RCC 7860 (cell line): ENCODE results near the gene CEP68.

Source experiments
- DNase-seq: peaks from one replicate; pipeline ENCODE4 v3.0.0-alpha.2; 2015; ENCODE audit warnings: low spot score
- FAIRE-seq: peaks from 2 replicates; lab custom pipeline; 2012; peaks lifted over from hg19 to GRCh38; lab: Jason Lieb, UNC

CEP68 gene

DNA sequence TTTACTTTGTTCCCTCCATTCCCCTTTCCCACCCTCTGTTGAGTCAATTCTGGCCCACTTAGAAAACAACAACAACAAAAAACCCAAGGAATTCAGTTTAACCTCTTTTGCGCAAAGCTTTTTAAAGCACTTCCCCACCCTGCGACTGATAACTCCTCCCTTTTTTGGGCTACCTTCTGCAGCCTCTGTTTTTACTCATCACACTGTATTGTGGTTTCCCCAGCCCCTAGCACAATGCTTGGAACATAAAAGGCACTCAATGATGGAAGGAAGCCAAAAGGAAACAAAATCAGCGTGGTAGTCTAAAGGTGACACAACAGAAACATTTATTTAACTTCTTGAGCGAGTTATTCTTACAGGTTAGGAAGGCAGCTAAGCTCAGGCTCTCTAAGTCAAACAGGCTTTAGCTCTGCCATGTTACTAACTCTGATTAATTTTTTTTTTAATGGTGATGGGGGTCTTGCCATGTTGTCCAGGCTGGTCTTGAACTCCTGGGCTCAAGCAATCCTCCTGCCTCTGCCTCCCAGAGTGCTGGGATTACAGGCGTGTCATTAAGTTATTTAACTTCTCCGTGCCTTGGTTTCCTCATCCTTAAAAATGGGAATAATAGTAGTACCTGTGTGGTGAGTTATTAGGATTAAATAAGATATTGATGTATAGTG is 1.3 kb downstream of the CEP68 start:
- DNase-seq (peak; percentile 31), FAIRE-seq (no peak)

DNA sequence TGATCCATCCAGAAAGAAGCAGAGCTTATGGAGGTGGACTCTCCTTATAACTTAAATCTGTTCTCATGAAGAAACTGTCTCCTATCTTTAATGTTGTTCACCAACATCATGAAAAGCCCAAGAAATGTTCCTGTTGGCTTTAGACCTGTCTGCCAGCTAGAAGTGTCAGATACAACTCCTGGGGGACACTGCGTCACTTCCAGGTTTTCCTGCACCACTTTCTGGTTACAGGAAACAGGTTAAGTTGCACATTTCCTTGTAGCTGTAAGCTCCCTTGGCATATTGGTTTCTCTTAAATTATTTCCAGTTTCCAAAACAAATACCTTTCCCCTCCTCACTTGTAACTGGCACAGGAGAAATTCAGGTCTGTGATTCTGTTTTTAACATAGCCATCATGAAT is 2.9 kb downstream of the CEP68 start:
- DNase-seq = no peak
- no peak for FAIRE-seq

DNA sequence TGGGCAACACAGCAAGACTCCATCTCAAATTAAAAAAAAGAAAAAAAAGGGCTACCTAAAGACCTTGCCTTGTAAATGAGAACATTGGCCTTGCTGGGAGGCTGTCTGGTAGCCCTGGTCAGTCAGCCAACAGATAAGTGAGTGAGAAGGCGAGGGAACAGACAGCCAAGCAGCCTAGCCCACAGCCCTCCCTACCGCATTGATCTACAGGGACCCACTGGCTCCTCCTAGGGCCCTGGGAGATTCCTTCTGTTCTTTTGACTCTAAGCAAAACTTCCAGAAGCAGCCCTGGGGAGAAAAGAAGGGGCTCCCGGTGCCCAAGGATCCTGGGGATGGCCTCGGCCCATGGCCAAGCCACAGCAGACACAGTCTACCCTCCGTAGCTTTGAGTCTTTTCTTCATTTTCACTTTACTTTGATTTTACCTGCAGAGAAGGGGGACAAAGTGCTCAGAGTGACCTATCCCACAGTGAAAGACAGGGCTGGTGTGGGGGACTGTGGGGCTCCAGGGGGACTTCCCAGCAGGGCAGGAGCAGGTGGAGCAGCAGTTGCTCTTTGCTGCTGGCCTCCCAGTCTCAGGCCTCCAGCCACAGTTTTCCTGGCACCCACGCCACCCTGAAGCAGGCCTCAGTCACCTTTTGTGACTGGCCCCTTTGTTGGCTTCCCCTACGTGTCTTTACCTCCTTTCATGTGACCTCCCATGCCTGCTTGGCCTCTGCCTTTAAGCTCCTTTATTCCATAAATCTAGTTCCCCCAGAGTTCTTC is 5.1 kb downstream of the CEP68 start:
- FAIRE-seq (no peak), DNase-seq (no peak)

DNA sequence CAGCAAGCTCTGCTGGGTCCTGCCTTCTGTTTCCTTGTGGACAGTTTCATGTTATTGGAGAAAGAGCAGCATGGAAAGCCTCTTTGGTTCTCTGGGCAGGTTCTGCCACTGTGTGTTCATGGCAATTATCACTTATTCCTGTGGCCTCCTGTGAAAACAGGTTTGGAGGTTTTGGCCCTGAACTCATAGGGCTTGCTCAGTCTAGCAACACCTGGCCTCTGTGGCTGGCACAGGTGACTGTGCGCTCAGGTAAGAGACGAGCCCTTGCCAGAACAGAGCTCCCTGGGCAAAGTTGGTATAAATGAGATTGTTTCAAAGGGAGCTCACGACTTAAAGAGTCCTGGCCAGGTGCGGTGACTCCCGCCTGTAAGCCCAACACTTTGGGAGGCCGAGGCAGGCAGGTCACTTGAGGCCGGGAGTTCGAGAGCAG is 5.7 kb downstream of the CEP68 start:
- no peak for DNase-seq
- no peak for FAIRE-seq

- FAIRE-seq (no peak), DNase-seq (no peak)
Observed at GRCh38 chr2:65062843-65063825, 6.9 kb downstream of the CEP68 start.

DNA sequence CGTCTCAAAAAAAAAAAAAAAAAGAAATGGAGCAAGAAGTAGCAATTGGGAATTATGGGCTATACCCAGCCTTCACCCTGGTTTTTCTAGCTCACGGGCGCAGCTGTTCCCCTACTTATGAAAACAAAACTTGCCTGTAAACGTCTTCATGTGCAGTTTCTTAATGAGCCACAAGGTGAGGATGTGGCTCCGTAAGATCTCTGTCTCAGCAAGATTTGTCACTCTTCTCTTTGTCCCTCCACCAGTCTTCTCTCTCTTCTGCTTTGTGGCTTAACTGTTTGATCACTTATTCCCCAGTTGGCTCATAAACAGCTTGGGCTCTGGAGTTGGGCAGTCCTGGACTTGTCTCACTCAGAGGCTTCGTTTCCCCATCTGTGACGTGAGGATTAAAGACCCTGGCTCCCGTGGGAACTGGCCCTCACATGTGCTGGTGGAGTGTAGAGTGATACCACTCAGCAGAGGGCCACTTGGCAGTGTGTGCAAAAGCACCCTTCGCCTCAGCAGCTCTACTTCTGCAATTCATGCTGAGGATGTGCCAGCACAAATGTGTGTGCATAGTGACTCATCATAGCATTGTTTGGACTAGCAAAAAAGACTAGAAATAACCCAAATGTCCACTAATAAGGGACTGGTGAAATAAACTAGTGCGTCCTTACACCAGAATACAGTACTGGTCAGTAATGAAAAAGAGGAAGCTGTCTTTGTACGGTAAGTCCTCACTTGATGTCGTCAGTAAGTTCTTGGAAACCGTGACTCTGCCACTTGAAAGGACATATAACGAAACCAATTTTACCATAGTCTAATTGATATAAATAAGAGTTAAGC is 8.7 kb downstream of the CEP68 start:
- DNase-seq (peak; percentile 42), FAIRE-seq (no peak)

DNA sequence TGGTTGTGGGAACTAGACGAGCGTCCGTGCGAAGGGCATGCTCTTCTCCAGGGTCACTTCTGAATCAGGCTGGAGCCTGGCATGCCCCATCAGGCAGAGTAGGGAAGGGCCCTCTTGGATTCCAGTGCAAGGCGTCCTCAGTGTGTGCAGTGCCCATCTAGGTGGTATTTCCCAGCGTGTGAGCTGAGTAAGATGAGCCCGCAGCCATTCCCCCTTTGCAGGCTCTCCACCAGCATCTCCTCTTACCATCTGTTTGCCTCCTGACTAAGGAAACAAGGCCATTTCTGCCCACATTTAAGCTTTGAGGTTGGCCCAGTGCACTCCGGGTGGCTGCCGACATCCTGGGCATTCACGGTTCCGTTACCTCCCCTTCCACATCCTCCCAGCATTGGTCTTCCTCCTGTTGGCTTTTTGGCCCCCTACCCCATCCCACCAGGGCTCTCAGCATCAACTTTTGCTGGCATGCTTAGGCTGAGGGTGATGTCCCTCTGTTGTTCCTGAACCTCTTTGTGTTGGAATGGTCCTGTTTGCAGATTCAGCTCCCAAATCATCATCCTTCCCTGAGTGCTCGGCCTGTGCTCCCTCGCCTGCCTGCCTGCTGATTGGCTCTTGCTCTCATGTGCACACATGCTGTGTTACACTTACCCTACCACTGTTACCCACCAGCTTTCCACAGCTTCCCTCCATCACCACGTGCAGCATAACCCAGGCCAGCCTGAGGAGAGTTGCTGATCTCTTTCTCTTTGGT is 11.8 kb downstream of the CEP68 start:
- FAIRE-seq (no peak), DNase-seq (no peak)

GRCh38 chr2:65069439-65069824 is 13.2 kb downstream of the CEP68 start:
- FAIRE-seq = no peak
- DNase-seq = no peak

- DNase-seq (peak; percentile 32), FAIRE-seq (no peak)
Observed at GRCh38 chr2:65070172-65070830, 14.1 kb downstream of the CEP68 start.

DNA sequence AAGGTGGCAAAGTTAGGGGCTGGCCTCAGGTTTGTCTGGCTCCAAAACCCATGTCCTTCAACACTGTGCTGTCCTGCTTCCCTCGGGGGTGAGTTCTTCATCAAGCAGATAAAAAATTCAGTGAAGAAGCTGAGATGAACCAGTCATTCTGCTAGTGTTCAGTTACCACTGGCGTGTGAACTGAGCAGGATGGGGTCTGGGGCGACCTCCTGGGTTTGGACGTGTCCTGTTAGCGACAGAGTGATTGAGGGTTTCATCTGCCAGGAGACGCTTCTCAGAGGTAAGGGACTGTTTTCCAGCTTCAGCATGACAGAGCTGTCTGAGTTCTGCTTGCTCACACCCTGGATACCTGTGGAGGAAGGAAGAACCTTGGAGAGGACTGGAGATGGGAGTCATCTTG is 14.6 kb downstream of the CEP68 start:
- no peak for DNase-seq
- no peak for FAIRE-seq

- DNase-seq (no peak), FAIRE-seq (no peak)
Observed at GRCh38 chr2:65071499-65072180, 15.4 kb downstream of the CEP68 start.

- DNase-seq = no peak
- FAIRE-seq = no peak
Observed at GRCh38 chr2:65072181-65072970, 16.2 kb downstream of the CEP68 start.

GRCh38 chr2:65073879-65074565 is 17.8 kb downstream of the CEP68 start:
- FAIRE-seq = no peak
- no peak for DNase-seq

DNA sequence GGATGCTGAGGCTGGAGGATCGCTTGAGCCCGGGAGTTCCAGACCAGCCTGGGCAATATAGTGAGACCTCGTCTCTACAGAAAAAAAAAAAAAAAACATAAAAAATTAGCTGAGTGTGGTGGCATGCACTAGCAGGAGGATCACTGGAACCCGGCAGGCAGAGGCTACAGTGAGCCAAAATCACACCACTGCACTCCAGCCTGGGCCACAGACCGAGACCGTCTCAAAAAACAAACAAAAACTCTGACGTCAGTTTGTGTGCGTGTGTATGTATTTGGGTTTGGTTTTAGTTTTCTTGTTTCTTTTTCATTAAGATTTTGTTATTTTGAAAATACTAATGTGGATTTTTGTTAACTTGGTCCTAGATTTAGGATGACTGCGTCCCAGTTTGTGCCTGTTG is 19.0 kb downstream of the CEP68 start:
- no peak for DNase-seq

DNA sequence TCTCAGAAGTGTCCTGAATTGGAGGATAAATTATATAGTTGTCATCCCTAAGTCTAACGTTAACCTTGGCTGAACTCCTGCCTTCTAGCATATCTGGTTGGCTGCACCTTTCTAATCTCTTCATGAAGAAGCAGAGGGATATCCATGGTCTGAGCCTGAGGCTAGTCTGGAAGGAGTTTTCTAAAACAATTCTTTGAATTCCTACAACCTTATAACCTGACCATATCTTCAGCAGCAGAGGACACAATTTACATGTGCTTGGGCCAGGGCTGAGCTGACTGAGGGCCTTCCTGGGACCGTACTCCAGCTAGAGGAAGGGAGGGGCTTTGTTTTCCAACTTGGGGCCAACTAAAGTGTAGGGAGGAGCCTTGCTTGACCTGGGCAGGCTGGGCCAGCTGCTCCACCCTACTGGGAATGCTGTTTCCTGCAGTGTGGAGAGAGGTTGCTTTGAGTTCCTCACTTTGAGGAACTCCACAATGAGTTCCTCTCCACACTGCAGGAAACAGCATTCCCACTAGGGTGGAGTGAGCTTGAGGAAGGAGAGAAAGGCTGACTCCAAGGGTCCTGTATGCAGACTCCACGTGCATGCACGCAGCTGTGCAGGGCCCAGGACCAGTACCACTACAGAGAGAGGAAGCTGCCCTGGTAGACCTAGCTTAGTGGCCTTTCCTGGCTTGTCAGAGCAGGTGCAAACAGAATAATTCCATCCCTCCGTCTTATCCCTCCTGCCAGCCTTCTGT is 19.6 kb downstream of the CEP68 start:
- DNase-seq (no peak), FAIRE-seq (no peak)

More for the DNA sequence above, 19.0 kb downstream of the CEP68 start:
- no peak for FAIRE-seq

- DNase-seq (peak; percentile 12), FAIRE-seq (no peak)
Observed at GRCh38 chr2:65076345-65076710, 20.1 kb downstream of the CEP68 start.

DNA sequence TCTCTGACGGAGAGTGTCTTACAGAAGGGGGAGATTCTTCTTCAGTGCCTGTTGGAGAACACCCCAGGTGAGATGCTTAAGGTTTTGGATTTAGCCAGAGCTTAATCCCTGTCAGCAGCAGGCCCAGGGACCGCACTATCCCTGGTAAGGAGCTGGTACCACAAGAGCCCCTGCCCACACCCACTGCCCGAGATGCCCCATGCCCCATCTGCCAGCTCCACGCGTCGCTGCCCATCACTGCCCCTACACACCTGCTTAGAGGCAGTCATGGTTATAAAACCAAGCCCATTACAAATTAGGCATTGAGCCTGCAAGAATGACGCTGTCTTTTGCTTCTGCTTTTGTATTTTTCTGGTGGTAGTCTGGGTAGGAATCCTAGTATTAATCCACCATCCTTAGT is 21.7 kb downstream of the CEP68 start:
- no peak for FAIRE-seq

More for the DNA sequence above, 21.7 kb downstream of the CEP68 start:
- no peak for DNase-seq
